ENCODE measurements around the gene SMIM9.
A peak's percentile ranks its signal among the peaks of the same experiment; 100 is the strongest.
"Not testable (repeated sequence)": the region's sequence is repeated elsewhere in the genome, so short reads cannot be mapped to it uniquely, and the experiment has no call there.

SMIM9 gene

DNA sequence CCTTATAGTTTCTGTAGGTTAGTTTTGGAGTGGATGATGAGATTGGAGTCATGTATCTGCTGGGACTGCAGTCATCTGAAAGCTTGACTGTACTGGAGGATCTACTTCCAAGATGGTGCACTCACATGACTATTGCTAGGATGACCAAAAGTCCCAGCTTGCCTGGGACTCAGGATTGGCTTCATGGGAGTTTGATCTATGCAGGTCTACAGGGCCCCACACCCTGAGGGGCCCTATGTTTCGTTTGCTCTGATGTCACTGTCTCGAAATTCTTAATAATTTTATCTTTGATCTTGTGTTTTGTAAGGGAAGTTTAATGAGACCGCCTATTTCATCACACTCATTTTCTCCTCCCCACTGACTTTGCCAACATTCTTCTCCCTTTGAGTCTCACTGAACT, at the start of gene SMIM9:
TSS of gene SMIM9 (minus strand) at position 101 of the 400 bp plus-strand sequence. CDS start 3,806 bp downstream, outside the sequence.
- no peak for DNase-seq

DNA sequence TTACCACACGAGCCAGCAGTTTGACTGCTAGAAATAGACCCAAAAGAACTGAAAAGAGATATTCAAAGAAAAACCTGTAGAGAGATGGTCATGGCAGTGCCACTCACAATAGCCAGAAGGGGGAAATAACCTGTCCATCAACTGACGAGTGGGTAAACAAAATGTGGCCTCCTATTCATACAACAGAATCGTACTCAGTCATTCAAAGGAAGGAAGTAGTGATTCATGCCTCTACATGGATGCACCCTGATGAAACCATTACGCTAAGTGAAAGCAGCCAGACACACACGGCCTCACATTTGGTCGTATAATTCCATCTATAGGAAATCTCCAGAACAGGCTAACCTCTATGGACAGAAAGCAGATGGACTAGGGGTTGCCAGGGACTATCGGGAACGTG, 49.6 kb upstream of the SMIM9 start:
- DNase-seq, result not testable (repeated sequence)

DNA sequence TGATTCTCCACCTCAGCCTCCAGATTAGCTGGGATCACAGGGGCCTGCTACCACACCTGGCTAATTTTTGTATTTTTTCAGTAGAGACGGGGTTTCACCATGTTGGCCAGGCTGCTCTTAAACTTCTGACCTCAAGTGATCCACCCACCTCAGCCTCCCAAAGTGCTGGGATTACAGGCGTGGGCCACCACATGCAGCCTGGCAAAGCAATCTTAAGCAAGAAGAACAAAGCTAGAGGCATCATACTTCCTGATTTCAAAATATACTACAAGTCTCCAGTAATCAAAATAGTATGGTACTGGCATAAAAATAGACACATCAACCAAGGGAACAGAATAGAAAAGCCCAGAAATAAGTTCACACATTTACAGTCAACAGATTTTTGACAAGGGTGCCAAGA, 38.9 kb upstream of the SMIM9 start:
- no peak for DNase-seq

DNA sequence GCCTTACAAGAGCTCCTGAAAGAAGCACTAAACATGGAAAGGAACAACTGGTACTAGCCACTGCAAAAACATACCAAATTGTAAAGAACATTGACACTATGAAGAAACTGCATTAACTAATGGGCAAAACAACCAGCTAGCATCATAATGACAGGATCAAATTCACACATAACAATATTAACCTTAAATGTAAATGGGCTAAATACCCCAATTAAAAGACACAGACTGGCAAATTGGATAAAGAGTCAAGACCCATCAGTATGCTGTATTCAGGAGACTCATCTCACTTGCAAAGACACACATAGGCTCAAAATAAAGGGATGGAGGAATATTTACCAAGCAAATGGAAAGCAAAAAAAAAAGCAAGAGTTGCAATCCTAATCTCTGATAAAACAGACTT, 34.1 kb upstream of the SMIM9 start:
- DNase-seq, result not testable (repeated sequence)

DNA sequence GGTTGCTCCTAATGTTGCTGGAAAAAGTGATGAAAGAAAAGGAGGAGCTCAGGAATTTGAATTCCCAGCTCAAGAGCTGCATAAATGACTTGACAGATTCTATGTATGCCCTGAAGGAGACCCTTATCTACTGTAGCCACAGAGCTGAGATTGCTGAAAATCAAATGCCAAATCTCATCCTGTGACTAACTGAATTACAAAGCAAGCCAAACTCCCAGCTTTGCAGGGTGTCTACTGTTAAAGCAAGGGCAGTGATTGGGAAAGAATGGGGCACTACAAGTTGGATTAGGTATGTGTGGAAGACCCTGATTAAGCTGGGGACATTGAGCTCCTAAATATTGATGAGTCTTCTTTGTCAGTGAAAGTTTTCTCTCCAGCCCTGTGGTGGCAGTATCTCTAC, 20.8 kb upstream of the SMIM9 start:
- DNase-seq, result no peak

DNA sequence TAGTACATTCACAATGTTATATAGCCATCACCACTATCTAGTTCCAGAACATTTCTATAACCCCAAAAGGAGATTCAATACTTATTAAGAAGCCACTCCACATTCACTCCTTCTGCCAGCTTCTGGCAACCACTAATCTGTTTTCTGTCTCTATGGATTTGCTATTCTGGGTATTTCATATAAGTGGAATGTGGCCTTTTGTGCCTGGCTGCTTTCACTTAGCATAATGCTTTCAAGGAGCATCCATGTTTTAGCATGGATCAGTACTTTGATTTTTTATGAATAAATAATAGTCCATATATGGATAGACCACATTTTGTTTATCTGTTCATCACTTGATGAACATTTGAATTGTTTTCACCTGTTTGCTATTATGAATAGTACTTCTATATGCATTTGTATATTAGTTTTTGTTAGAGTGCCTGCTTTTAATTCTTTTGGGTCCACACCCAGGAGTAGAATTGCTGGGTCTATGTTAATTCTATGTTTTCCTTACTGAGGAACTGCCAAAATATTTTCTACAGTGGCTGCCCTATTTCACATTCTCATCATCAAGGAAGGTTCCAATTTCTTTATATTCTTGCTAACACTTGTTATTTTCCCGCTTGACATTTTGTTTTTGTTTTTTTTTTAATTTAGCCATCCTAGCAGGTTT, 16.6 kb upstream of the SMIM9 start:
- peak; percentile 1 for DNase-seq

DNA sequence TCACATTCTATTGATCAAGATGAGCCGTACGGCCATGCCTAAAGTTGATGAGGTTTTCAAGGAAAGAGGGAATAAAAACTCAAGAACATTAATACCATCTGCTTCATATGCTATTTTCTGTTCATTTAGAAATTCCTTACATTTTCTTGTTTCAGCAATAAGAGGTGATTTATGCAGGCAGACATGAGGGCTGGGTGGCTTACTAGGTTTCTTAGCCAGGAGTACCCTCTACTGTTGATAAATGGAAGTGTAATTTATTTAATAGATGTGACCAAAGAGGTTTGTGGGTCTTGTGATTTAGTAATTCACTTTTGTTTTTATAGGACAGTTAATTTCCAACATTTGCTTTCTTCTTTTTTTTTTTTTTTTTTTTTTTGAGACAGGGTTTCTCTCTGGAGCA, 6.4 kb upstream of the SMIM9 start:
- DNase-seq, result peak; percentile 29

DNA sequence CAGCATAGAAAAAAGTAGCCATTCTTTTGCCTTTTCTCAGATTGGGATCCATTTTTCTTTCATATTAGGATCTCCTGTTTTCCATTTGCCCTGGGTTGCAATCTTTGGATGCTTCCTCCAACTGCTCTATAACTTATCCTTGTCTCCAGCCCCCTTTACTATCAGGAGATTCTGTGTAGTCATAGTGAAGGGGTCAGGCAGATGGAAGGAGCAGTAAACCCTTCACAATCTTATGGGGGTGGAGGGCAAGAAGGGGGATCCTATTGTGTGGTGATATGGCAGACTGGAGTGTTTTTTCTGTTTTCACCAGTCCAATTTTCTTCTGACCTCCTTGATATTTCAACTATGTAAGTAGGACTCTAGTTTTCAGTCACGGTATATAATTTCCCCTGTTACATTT, 1.7 kb upstream of the SMIM9 start:
- DNase-seq, result no peak

DNA sequence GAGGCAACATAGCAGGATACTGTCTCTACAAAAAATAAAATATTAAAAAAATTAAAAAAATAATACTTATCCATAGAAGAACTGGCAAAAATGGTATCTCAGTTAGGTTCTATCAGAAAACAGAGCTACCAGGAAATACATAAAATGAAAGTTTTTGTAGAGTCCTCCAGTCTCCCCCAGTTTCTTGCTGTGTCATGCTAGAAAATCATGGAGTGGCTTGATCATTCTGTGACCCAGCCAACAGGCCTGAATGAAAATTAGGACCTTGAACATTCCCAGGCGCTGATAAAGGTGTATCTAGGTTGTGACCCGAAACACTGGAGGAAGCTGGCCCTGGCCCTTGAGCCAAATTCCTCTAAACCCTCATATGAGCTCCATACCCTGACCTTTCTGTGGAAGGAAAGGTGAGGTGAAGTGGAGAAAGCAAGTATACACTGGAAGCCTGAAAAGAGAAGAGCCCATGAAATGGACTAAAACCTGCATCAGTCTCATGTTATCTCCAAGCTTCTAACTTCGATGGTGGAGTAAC, 652 bp downstream of the SMIM9 start:
- DNase-seq, result no peak

DNA sequence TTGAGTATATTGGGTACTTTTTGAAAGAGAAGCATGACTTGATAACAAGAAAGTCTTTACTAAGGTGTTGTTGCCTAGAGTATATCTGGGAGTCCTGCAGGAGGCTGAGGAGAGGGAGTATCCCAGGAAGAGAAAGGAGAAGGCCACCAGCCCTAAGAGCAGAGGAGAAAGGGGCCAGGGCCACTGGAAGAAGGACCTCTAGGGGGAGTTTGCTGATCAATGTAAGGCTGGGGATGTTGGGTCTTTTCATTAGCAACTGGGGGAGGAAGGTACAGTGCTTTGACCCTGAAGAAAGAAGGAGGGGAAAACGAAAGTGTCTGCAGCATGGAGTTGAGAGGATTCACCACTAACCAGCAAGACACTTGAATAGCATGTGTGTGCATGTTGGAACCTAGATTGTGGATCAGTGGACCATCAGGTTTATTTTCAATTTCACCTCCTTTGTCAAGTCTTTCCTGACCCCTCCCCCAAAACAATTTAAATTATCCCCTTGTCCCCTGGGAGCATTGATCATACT, 4.5 kb downstream of the SMIM9 start:
- no peak for DNase-seq

DNA sequence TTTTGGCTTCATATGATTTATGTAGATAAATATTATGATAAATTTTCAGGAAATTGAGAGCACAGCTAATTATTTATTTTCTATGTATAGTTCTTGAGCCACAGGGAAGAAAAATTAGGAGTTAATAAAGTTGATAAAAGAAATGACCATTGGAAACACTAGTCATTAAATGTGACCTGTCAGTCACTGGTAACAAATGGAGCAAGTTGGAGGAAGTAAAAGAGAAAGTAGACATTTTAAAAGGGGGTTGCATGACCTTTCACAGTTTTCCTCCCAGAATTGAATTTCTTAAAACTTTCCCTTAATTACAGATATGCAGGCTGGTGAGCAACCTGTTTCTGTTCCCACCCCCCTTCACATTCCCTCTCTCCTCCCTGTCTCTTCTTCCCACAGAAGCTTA, 5.3 kb downstream of the SMIM9 start:
- DNase-seq, result no peak

DNA sequence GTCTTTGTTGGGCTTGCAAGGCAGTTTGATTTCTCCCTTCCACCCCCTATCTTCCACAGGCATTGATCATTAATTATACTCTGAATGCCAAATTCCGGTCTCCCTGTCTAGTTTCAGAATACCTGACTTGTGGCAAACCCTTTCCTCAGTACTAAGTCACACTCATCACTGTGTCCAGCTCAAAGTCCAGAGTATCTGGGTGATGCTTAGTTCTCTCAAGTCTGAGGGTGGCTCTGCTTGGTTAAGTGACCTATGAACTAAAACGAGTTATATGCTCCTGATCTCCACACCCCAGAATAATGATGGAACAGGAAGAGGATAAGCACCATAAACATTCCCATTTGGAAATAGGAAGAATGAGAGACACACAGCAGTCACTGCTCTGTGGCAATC, 6.5 kb downstream of the SMIM9 start:
- DNase-seq, result no peak

DNA sequence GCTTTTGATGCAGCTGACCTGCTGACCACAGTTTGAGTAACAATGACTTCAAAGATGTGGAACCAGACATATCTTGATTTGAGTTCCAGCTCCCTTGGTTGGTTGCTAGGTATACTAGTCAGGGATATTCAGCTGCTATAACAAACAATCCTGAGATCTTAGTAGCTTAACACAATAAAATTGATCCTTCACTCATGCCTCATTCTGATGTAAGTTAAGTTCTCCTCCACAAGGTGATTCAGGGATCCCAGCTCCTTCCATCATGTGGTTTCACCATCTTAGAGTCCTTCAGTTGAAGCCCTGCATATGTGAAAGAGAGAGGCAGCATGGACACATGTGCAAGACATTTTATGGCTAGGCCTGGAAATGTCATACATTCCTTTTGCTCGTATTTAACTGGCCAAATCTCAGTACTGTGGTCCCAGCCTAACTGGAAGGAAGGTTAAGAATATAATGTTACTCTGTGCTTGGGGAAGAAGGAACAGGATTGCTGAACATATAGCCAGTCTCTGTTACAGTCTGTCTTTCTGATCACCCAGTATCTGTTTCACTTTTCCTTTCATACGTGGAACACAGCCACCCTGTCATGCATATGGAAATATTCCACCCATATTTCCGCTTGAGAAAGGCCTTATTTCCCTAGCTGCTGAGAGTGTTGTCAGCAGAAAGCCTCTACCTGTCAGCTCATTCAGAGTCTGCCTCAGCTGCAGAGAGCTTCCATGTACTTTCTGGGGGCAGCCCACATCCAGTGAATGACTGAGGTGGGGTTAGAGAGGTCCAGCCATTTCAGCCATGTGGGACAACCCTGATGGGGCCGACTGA, 7.1 kb downstream of the SMIM9 start:
- DNase-seq, result no peak

DNA sequence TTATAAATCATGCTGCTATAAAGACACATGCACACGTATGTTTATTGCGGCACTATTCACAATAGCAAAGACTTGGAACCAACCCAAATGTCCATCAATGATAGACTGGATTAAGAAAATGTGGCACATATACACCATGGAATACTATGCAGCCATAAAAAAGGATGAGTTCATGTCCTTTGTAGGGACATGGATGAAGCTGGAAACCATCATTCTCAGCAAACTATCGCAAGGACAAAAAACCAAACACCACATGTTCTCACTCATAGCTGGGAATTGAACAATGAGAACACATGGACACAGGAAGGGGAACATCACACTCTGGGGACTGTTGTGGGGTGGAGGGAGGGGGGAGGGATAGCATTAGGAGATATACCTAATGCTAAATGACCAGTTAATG, 8.9 kb downstream of the SMIM9 start:
- not testable (repeated sequence) for DNase-seq

DNA sequence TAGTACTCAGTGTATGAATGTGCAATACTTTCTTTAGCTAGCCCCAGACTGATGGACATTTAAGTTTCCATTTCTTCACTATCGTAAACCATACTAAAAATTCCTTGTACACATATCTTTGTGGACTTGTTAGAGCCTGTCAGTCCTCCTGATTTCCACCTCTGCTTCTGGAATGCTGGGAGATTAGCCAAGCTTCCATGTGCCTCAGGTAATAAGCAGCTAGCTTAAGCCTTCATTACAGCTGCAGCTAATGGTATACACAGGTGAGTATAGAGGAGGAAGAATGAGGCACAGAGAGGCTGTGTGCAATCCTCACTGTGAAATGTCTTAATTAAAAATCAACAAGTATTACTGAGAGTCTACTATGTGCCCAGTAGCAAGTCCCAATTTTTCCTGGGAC, 9.8 kb downstream of the SMIM9 start:
- no peak for DNase-seq

DNA sequence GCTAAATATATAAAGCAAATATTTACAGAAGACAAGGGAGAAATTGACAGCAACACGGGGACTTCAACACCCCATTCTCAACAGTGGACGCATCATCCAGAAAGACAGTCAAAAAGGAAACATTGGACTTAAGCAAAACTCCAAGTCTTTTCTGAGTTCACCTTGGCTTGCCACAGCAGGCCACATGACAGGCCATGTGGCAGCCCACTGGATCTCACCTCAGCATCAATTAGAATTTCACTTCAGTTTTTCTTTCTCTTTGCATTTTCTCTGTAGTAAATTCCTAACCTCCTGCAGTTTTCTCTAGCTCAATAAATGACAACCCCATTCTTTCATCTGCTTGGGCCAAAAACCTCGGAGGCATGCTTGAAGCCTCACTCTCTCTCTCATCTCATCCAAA, 12.4 kb downstream of the SMIM9 start:
- DNase-seq, result no peak

DNA sequence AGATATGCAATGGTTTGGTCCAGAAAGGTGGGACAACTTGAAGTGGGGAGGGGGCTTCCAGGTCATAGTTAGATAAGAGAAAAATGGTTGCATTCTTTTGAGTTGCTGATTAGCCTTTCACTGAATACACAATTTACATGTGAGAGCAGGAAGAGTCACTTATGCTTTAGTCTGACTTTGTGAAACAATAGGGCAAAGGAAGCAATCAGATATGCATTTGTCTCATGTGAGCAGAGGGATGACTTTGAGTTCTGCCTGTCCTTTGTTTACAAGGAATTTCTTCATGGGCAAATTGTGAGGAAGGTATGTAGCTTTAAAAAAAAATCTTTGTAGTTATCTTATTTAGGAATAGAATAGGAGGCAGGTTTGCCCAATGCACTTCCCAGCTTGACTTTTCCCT, 12.9 kb downstream of the SMIM9 start:
- no peak for DNase-seq

DNA sequence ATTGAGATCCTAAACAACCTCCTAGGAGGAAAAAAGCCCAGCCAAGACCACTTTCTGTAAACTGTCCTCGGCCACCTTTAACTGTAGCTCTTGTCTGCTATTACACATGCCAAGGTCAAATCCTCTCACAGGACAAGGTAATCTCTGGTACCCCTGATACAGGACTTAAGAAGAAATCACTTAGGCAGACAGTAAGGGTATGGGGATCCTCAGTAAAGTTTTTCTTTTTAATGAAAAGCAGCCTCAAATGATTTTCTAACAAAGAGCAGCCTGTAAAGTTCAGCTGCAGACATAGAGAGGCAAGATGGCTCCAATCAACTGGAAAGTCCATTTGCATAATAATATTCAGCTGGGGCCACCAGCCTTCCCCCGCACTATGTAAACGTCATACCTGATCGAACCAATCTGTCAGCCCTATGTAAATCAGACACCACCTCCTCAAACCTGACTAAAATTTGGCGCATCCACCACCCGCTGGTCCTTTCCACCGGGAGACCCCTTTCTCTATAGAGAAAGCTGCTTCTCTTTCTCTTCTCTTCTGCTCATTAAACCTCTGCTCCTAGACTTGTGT, 14.6 kb downstream of the SMIM9 start:
- peak; percentile 20 for DNase-seq

DNA sequence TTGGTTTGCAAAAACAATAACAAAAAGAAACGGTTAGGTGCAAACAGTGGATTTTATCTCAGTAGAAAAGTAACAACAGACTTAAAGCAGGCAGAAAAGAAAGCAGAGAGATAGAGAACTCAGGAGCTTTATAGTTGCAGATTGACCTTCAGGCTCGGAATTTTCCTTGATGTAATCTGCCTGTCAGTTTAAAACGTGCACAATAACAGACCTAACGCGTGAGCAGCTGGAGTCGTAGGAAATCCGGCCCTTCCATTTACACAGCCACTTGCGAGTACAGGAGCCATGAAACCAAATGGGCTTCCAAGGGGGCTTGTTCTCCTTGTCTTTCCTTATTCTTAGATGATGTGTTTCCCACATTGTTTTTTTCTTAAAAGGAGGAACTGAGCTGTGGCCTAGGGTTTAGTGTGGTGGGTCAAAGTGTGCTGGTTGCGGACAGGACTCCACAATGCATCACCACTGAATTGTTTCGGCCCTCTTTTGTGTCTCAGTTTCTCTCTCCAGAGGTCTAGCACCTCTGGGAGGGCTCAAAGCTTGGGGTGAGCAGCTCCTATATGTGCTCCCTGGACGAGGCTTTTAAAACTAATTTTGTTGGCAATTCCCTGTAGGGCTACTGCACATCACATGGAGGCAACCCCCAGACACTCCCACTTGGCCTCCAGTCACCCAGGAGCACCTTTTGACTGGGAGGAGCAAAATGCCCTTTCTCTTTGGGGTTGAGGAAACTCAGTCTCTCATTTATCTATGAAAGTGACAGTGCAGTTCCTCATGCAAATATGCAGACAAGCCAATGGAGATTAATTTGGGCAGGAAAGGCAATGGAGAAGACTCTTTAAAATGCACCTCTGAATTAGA, 15.3 kb downstream of the SMIM9 start:
- DNase-seq, result peak; percentile 41

DNA sequence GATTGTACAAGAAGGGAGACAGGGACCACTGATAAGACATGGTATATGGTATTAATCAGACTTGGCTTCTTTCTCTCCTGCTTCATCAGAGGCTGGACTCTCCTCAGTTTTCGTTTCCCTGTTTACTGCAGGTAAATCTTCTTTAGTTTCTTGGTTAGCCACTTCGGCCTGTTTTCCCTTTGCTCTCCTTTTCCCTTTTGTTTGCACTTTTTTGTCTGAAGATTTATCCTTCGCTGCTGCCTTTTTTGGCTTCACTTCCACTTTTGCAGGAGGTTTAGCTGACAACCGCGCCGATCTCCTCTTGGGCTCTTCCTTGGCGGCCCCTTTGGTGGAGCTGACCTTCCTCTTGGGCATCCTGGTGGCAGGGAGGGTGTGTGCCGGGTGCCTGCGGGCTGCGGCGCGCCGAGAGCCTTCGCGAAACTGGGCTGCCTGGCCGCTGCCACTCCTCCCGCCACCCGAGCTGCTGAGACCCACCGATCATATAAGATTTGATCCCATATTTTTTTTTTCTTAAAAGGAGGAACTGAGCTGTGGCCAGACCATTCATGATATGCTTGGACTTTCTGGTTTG, 17.3 kb downstream of the SMIM9 start:
- not testable (repeated sequence) for DNase-seq

DNA sequence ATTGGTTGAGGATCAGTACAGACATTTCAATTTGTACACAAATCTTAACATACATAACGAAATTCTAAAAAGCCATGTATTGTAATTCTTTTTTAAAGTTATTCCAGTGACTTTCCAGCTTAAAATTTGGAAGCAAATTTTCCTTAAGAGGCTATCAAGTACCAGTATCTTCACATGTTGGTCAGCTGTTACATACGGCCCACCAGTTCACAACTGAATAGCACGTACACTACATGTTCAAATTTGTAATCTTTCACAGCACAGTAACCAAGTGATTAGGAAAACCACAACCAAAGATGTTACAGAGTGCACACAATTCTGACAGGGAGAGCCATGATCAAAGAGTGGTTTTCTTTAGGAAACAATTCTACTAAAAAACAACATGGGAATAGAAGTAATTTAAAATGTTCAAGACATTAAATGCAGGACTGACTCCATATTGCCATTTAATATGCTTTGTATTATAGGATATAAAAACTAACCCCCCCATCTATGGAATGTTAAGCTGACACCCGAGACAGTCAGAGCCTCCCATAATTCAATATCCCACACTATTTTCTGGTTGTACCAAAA, 18.1 kb downstream of the SMIM9 start:
- not testable (repeated sequence) for DNase-seq

DNA sequence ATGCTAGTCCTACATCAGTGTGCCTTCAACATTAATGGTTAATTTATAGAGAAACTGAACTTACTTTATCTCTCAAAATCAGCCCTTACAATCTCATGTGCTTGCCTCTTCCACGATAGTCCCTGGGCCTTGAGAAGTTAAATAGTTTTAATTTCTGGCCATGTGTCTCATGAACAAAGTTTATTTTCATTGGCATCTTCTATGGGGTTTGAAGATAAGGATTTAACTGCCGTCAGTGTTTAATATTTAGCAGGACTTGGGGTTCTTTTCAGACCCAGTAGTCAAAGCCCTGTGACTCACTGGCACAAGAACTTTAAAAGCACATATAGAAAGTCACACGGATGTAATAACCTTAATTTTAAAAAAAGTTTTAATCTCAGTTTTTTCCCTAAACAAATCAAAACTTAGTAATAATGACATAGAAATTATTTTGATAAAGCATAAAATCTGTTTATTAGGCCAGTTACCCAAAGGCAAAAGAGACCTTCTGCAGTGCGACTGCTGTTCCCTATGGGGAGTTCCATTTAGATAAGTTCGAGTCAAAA, 19.1 kb downstream of the SMIM9 start:
- DNase-seq, result no peak
